Measurements from ENCODE around the gene LMTK3. TPM values are rescaled to one million over a fixed set of nuclear protein-coding genes. Genes with fewer than 3 reads are reported as not detected.

The LMTK3 gene
- total and polyA plus RNA-seq, 9 of the 15 experiments (the other 6 are each of a cell fraction or from before 2014, with no cell fraction given) = 0.35 to 12.3 (median 2.0) TPM; not detected in 2

DNA sequence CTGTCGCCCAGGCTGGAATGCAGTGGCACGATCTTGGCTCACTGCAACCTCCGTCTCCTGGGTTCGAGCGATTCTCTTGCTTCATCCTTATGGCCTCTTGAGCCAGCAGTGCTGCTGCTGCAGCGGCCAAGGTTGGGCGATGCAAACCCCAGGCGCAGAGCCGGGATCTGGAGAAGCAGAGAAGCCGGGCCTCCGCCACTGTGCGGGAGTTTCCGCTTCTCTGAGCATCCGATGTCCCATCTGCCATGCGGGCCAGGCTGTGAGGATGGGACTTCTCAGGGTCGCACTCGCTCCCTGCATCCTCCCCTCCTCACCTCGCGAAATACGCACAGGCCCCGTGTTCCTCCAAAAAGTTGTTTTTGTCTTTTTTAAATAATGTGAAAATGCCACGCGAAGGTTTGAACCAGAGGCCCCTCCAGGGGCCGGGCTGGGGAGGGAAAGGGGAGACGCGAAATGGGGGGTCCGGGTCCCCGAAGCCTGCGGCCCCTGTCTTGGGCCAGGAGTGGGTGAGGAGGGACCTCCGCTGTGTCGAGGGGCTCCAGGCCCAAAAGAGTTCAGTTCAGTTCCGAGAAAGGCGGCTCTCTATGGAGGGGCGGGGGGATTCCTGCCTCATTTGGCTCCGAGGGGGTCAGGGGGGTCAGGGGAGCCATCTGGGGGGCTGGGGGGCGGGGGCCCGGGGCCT, 26.6 kb downstream of the LMTK3 start:
- Histone ChIP-seq H3K4me3 (no peak overlapping the region), H3K4me2 (ENCODE audit: insufficient read depth, low read length) (no peak overlapping the region), H4K20me1 (replicated peaks; ENCODE audit: control insufficient read depth, insufficient read depth, low read length) (no peaks in the 10 kb centered on the region), H3K27me3 (ENCODE audit: control insufficient read depth in 2 of 2, insufficient read depth in 2 of 2, low read length in 2 of 2) (no peaks in the 10 kb centered on the region), H3K9me1 (ENCODE audit: control insufficient read depth, insufficient read depth, low read length) (no peaks in the 10 kb centered on the region), H3K36me3 (ENCODE audit: control insufficient read depth, insufficient read depth, low read length) (peaks cover 2% of the 10 kb centered on the region; the same call in 1 of the 3 replicates), H2AFZ (ENCODE audit: low read depth, low read length) (no peak overlapping the region), H3K9me3 (replicated peaks; ENCODE audit: control insufficient read depth, insufficient read depth, low read depth, low read length) (no peaks in the 10 kb centered on the region), H3K9ac (ENCODE audit: insufficient read depth in 1 of 2, low read depth in 2 of 2, low read length in 2 of 2) (no peak overlapping the region), H3K79me2 (ENCODE audit: control insufficient read depth, insufficient read depth, low read length) (no peaks in the 10 kb centered on the region), H3K4me1 (replicated peaks in 1 of 2; ENCODE audit: control insufficient read depth in 2 of 2, insufficient read depth in 2 of 2, low read length in 2 of 2) (peaks cover 4 to 20% of the 10 kb centered on the region in 2 experiments; a peak in 3 of 5 replicates), H3K27ac (ENCODE audit: extremely low read depth, low read depth, low read length) (no peak overlapping the region)
- no peak for ATAC-seq
- ChIA-PET CTCF (ENCODE audit: low intra/inter-chr PET ratio) (no interaction called here), POLR2A (no interaction called here)
- WGBS (ENCODE audit: insufficient coverage, low coverage, missing lambda C conversion rate) = 82% methylated on average over 21 of the region's 37 CpGs
- intact Hi-C loops (cut with micrococcal nuclease) = no loop called here
- FAIRE-seq = no peak
- in situ Hi-C loops (cut with MboI) = no loop called here
- no TSS peak for BruUV-seq (replicated peaks)
- no peak for DNase-seq (ENCODE audit: extremely low read depth in 1 of 4, low spot score in 3 of 4)
- TF ChIP-seq MEF2D (tag; conservative IDR thresholded peaks at IDR 0.05; ENCODE audit: low read depth) (no peak), POLR2G (IDR thresholded peaks at IDR 0.05; ENCODE audit: low read depth, low read length) (peak; percentile 68), ZNF124 (CRISPR knock-in tag; IDR thresholded peaks at IDR 0.05) (no peak), ZBTB7A (IDR thresholded peaks at IDR 0.05; ENCODE audit: borderline replicate concordance, control insufficient read depth, low read depth, low read length) (peak; percentile 12; the same call in 1 of the 2 replicates)
- TF ChIP-seq, protein P1, sequence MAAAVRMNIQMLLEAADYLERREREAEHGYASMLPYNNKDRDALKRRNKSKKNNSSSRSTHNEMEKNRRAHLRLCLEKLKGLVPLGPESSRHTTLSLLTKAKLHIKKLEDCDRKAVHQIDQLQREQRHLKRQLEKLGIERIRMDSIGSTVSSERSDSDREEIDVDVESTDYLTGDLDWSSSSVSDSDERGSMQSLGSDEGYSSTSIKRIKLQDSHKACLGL (CRISPR knock-in tag; IDR thresholded peaks at IDR 0.05; ENCODE audit: borderline replicate concordance, poor library complexity, severe bottlenecking) = no peak
